Mesangial cell (primary cell): Measurements from ENCODE around the gene STMN1. TPM values are rescaled to one million over a fixed set of nuclear protein-coding genes. Genes with fewer than 3 reads are reported as not detected.

ENCODE experiments used
- total RNA-seq: library from RNA; depleted of rRNA; stranded (reverse); fragments of >200 nt; gene quantifications from 2 replicates; pipeline ENCODE4 v1.2.3, GENCODE V29; 2015

Gene STMN1
- 67.4 and 193 TPM in 2 replicates for total RNA-seq

GRCh38 chr1:25905680-25906643 lies at the start of gene STMN1:
Gene STMN1 (minus strand): TSS chr1:25906419. CDS start chr1:25904676, 1,743 bp downstream.

DNA sequence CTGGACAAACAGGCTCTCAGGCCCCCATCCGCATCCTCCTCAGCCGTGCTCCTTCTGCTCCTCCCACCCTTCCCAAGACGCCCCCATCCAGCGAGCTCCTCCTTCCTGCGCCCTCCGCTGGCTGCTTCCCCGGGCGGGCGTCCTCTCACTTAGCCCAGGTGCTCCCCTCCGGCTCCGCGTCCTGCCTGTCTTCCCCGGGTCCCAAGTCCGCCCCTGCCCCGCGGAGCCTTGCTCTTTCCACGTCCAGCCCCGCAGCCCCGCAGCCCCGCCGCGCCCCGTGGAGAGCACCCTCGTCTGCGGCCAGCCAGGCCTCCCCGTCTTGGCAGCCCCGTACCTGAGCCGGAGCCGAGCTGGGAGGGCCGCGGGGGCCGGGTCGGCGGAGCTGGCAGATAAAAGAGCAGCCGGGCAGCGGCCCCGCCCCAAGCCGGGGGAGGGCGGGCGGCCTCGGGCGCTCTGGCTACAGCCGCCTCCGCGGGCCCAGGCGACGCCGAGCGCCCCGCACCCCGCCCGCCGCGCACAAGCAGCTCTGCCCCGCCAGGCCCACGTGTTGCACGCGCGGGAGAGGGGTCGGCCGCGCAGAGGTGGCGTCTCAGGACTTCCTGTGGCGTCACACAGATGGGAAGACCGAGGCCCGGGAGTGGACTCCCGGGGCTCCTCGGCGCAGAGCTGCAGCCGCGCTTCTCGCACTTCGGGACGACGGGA lies 30.9 kb downstream of the STMN1 start, which contains the start of gene PAQR7:
Gene PAQR7, minus strand, starts transcription at position 555 of the 702 bp plus-strand sequence. CDS start 11,869 bp downstream, outside the sequence.

DNA sequence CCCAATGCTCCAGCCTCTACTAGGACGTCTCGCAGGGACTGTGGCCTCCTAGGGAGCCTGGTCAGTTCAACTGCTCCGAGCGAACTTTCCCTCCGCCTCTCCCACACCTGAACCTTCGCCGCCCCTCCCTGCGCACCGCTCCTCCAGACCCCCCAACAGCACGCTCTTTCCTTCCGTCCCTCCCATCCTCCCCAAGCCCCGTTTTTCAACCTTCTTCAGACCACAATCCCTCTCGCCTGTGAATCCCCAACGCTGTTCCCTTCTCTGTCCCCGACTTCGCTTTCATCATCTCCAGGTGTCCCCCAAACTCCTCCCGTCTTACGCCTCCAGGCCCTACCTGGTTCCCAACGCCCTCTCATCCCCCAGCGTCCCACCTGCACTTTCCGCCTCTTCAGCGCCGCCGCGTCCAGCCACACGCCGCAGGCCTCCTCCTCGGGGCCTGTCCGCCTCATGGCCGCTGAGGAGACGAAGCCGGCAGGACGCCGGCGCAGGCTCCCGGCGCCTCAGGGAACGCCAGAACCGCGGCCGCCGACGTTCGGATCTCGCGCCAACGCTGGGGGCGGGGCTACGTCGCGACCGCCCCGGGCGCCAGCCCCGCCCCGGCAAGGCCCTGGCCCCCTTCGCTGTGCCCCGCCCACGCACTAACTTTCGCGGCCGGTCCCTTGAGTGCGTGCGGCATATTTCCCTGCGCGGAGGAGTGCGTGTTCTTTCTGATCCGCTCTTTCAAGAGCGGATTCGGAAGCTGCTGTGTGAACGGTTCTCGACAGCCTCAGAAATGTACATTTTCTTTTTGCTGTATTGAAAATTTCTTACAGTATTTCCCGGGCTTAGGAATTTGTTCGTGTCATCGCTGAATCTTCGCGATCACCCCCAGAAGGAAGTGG lies 47.1 kb downstream of the STMN1 start, which contains the start of gene AUNIP:
Gene AUNIP, minus strand, starts transcription at position 552 of the 884 bp plus-strand sequence. Its CDS starts 100 bp downstream, at position 452.

Other genes starting within 250 kb of the STMN1 start
- 50.4 and 82.0 TPM in 2 replicates for gene SELENON, start 106.2 kb downstream of the STMN1 start, total RNA-seq
- gene MTFR1L, start 86.5 kb downstream of the STMN1 start, total RNA-seq = 31.3 and 48.6 TPM in 2 replicates
- 1.1 and 9.1 TPM in 2 replicates for gene AUNIP, start 47.0 kb downstream of the STMN1 start, total RNA-seq
- 9.3 and 15.5 TPM in 2 replicates for gene PAQR7, start 30.7 kb downstream of the STMN1 start, total RNA-seq
- gene PAFAH2, start 91.6 kb upstream of the STMN1 start, total RNA-seq = 9.4 and 9.6 TPM in 2 replicates
- gene EXTL1, start 115.4 kb upstream of the STMN1 start, total RNA-seq = 0.65 and 2.3 TPM in 2 replicates
- 0.38 TPM in 1 of 2 replicates, not detected in the other for gene SLC30A2, start 139.7 kb upstream of the STMN1 start, total RNA-seq
- gene TRIM63, start 161.2 kb upstream of the STMN1 start, total RNA-seq = 0.38 TPM in 1 of 2 replicates, not detected in the other
- 2.0 and 2.9 TPM in 2 replicates for gene PDIK1L, start 205.4 kb upstream of the STMN1 start, total RNA-seq